ENCODE results near the gene SMNDC1.
"Not testable (repeated sequence)": the region's sequence is repeated elsewhere in the genome, so short reads cannot be mapped to it uniquely, and the experiment has no call there.

DNA sequence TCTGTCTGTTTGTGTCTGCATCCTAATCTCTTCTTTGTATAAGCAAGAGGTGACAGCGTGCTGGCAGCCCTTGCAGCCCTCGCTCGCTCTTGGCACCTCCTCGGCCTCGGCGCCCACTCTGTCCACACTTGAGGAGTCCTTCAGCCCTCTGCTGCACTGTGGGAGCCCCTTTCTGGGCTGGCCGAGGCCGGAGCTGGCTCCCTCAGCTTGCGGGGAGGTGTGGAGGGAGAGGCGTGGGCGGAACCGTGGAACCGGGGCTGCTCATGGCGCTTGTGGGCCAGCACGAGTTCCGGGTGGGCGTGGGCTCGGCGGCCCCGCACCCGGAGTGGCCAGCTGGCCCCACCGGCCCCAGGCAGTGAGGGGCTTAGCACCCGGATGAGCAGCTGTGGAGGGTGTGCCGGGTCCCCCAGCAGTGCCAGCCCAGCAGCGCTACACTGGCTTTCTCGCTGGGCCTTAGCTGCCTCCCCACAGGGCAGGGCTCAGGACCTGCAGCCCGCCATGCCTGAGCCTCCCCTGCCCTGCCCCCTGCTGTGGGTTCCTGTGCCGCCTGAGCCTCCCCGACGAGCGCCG, 26.6 kb upstream of the SMNDC1 start:
- TF ChIP-seq CTCF, POLR2A (IDR thresholded peaks at IDR 0.05): not testable (repeated sequence)

Data from tibial nerve (tissue), 3 donors.